ENCODE measurements around the gene SDK1. TPM values are rescaled to one million over a fixed set of nuclear protein-coding genes. Genes with fewer than 3 reads are reported as not detected.

The SDK1 gene
- total and polyA plus RNA-seq, 2 experiments from 2014 or later: 2.1 to 10.0 TPM

GRCh38 chr7:3965794-3966395 lies 664.8 kb downstream of the SDK1 start:
- Mint-ChIP-seq H3K27ac (no peak overlapping the region), H3K27me3 (ENCODE audit: insufficient read depth, low read depth, poor library complexity) (peaks cover 5% of the 10 kb centered on the region), H3K36me3 (ENCODE audit: low read depth) (peaks cover 7% of the 10 kb centered on the region; the same call in 1 of the 3 replicates), H3K9me3 (no peaks in the 10 kb centered on the region), H3K4me3 (no peak overlapping the region), H3K4me1 (peaks cover 2% of the 10 kb centered on the region; the same call in 1 of the 3 replicates)
- Histone ChIP-seq H3K27me3 (ENCODE audit: insufficient read depth) (no peaks in the 10 kb centered on the region), H3K36me3 (ENCODE audit: insufficient read depth) (no peaks in the 10 kb centered on the region), H4K20me1 (replicated peaks; ENCODE audit: insufficient read depth) (no peaks in the 10 kb centered on the region), H3K27ac (ENCODE audit: low read depth) (no peak overlapping the region), H3K4me3 (no peak overlapping the region), H2AFZ (no peak overlapping the region), H3K9me2 (ENCODE audit: insufficient read depth) (no peaks in the 10 kb centered on the region), H3F3A (replicated peaks; ENCODE audit: low read depth) (no peaks in the 10 kb centered on the region), H3K4me2 (no peak overlapping the region), H3K4me1 (ENCODE audit: insufficient read depth) (no peaks in the 10 kb centered on the region), H3K79me2 (replicated peaks; ENCODE audit: insufficient read depth) (no peaks in the 10 kb centered on the region)
- no peak for DNase-seq (ENCODE audit: low spot score)
- ATAC-seq: no peak
- TF ChIP-seq POLR2AphosphoS5 (IDR thresholded peaks at IDR 0.05; ENCODE audit: low read depth): no peak
- TF ChIP-seq, protein P1, sequence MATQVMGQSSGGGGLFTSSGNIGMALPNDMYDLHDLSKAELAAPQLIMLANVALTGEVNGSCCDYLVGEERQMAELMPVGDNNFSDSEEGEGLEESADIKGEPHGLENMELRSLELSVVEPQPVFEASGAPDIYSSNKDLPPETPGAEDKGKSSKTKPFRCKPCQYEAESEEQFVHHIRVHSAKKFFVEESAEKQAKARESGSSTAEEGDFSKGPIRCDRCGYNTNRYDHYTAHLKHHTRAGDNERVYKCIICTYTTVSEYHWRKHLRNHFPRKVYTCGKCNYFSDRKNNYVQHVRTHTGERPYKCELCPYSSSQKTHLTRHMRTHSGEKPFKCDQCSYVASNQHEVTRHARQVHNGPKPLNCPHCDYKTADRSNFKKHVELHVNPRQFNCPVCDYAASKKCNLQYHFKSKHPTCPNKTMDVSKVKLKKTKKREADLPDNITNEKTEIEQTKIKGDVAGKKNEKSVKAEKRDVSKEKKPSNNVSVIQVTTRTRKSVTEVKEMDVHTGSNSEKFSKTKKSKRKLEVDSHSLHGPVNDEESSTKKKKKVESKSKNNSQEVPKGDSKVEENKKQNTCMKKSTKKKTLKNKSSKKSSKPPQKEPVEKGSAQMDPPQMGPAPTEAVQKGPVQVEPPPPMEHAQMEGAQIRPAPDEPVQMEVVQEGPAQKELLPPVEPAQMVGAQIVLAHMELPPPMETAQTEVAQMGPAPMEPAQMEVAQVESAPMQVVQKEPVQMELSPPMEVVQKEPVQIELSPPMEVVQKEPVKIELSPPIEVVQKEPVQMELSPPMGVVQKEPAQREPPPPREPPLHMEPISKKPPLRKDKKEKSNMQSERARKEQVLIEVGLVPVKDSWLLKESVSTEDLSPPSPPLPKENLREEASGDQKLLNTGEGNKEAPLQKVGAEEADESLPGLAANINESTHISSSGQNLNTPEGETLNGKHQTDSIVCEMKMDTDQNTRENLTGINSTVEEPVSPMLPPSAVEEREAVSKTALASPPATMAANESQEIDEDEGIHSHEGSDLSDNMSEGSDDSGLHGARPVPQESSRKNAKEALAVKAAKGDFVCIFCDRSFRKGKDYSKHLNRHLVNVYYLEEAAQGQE (IDR thresholded peaks at IDR 0.05; ENCODE audit: unreplicated experiment): no peak
- no peak for TF ChIP-seq ETS1 (IDR thresholded peaks at IDR 0.05)
- no peak for TF ChIP-seq EZH2 (IDR thresholded peaks at IDR 0.05; ENCODE audit: low read depth, unreplicated experiment)
- TF ChIP-seq, protein P2, sequence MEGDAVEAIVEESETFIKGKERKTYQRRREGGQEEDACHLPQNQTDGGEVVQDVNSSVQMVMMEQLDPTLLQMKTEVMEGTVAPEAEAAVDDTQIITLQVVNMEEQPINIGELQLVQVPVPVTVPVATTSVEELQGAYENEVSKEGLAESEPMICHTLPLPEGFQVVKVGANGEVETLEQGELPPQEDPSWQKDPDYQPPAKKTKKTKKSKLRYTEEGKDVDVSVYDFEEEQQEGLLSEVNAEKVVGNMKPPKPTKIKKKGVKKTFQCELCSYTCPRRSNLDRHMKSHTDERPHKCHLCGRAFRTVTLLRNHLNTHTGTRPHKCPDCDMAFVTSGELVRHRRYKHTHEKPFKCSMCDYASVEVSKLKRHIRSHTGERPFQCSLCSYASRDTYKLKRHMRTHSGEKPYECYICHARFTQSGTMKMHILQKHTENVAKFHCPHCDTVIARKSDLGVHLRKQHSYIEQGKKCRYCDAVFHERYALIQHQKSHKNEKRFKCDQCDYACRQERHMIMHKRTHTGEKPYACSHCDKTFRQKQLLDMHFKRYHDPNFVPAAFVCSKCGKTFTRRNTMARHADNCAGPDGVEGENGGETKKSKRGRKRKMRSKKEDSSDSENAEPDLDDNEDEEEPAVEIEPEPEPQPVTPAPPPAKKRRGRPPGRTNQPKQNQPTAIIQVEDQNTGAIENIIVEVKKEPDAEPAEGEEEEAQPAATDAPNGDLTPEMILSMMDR (conservative IDR thresholded peaks at IDR 0.05; ENCODE audit: low read depth in 2 of 2): no peak
- TF ChIP-seq ZNF331 (CRISPR knock-in tag; IDR thresholded peaks at IDR 0.05; ENCODE audit: low read depth): no peak
- TF ChIP-seq EZH2phosphoT487 (IDR thresholded peaks at IDR 0.05; ENCODE audit: unreplicated experiment): no peak
- TF ChIP-seq, protein P3, sequence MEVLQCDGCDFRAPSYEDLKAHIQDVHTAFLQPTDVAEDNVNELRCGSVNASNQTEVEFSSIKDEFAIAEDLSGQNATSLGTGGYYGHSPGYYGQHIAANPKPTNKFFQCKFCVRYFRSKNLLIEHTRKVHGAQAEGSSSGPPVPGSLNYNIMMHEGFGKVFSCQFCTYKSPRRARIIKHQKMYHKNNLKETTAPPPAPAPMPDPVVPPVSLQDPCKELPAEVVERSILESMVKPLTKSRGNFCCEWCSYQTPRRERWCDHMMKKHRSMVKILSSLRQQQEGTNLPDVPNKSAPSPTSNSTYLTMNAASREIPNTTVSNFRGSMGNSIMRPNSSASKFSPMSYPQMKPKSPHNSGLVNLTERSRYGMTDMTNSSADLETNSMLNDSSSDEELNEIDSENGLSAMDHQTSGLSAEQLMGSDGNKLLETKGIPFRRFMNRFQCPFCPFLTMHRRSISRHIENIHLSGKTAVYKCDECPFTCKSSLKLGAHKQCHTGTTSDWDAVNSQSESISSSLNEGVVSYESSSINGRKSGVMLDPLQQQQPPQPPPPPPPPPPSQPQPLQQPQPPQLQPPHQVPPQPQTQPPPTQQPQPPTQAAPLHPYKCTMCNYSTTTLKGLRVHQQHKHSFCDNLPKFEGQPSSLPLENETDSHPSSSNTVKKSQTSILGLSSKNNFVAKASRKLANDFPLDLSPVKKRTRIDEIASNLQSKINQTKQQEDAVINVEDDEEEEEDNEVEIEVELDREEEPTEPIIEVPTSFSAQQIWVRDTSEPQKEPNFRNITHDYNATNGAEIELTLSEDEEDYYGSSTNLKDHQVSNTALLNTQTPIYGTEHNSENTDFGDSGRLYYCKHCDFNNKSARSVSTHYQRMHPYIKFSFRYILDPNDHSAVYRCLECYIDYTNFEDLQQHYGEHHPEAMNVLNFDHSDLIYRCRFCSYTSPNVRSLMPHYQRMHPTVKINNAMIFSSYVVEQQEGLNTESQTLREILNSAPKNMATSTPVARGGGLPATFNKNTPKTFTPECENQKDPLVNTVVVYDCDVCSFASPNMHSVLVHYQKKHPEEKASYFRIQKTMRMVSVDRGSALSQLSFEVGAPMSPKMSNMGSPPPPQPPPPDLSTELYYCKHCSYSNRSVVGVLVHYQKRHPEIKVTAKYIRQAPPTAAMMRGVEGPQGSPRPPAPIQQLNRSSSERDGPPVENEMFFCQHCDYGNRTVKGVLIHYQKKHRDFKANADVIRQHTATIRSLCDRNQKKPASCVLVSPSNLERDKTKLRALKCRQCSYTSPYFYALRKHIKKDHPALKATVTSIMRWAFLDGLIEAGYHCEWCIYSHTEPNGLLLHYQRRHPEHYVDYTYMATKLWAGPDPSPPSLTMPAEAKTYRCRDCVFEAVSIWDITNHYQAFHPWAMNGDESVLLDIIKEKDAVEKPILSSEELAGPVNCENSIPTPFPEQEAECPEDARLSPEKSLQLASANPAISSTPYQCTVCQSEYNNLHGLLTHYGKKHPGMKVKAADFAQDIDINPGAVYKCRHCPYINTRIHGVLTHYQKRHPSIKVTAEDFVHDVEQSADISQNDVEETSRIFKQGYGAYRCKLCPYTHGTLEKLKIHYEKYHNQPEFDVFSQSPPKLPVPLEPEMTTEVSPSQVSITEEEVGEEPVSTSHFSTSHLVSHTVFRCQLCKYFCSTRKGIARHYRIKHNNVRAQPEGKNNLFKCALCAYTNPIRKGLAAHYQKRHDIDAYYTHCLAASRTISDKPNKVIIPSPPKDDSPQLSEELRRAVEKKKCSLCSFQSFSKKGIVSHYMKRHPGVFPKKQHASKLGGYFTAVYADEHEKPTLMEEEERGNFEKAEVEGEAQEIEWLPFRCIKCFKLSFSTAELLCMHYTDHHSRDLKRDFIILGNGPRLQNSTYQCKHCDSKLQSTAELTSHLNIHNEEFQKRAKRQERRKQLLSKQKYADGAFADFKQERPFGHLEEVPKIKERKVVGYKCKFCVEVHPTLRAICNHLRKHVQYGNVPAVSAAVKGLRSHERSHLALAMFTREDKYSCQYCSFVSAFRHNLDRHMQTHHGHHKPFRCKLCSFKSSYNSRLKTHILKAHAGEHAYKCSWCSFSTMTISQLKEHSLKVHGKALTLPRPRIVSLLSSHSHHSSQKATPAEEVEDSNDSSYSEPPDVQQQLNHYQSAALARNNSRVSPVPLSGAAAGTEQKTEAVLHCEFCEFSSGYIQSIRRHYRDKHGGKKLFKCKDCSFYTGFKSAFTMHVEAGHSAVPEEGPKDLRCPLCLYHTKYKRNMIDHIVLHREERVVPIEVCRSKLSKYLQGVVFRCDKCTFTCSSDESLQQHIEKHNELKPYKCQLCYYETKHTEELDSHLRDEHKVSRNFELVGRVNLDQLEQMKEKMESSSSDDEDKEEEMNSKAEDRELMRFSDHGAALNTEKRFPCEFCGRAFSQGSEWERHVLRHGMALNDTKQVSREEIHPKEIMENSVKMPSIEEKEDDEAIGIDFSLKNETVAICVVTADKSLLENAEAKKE (CRISPR knock-in tag; IDR thresholded peaks at IDR 0.05): no peak
- no peak for TF ChIP-seq NANOG (IDR thresholded peaks at IDR 0.05; ENCODE audit: borderline replicate concordance)
- no peak for TF ChIP-seq JUNB (IDR thresholded peaks at IDR 0.05; ENCODE audit: unreplicated experiment)
- no peak for TF ChIP-seq STAT1 (IDR thresholded peaks at IDR 0.05; ENCODE audit: unreplicated experiment)
- no peak for TF ChIP-seq ZNF114 (CRISPR knock-in tag; IDR thresholded peaks at IDR 0.05)
- TF ChIP-seq CREB1 (CRISPR knock-in tag; IDR thresholded peaks at IDR 0.05; ENCODE audit: low read depth): no peak

All from GM23338 (cell line).